GM19043 (cell line): ENCODE measurements around the gene PAQR8.
A peak's percentile ranks its signal among the peaks of the same experiment; 100 is the strongest.
"Not testable (repeated sequence)": the region's sequence is repeated elsewhere in the genome, so short reads cannot be mapped to it uniquely, and the experiment has no call there.

Experiments
- ATAC-seq: cut with Tn5 transposase; IDR thresholded peaks from one replicate; pipeline ENCODE4 v1.9.1; 2021; ENCODE audit warnings: low read depth; ENCODE audit not compliant: unreplicated experiment

The PAQR8 gene

DNA sequence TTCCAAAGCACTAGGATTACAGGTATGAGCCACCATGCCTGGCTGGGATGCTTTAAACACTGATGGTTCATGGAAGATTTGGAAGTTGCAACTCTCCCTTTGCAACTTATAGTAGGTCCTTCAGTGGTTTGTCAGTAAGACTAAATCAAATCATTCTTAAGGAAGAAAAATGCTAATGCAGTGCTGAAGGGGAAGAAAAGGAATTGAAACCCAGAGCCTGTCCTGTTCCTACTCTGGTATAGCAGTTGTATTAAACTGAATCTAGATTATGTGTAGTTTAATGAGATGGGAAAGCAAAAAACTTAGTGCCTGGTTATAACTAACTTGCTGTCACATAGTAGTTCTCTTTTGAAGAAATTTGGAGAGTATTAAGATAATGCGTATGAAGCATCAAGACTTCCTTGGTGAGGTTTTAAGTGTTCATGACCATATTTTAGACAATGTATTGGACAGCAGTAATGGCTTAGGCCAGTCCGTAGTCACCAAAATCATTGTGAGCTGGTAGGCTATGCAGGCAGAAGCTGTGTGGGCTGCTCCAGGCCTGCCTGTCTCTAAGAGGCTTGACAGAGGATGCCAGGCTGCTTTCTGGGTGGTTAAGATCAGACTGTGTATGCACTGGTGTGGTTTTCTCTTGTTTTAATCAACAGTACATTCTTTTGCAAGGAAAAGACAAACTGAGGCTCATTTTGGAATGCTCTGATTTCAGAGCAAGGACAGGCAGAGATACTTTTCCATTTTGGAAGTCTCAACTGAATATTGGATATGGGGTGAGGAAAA is 14.0 kb downstream of the PAQR8 start:
- ATAC-seq: no peak

DNA sequence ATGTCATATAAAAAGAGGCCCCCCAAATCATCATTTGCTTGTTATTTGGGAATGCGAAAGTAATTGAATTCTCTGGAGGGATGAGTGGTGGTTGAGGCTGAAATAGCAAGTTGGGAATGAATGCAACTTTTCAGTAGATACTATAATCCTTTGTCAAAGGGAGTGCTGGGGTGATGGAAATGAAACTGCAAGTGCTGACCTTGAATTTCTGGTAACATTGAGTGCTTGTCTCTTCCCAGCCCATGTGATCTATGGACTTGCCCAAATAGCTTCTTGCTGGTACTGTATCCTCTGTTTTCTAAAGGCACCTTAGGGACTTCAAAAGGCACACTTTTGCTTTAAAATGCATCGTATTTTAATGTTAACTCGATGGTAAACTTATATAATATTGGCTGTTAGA is 14.8 kb downstream of the PAQR8 start:
- no peak for ATAC-seq

GRCh38 chr6:52377538-52378221 is 15.7 kb downstream of the PAQR8 start:
- ATAC-seq: no peak

DNA sequence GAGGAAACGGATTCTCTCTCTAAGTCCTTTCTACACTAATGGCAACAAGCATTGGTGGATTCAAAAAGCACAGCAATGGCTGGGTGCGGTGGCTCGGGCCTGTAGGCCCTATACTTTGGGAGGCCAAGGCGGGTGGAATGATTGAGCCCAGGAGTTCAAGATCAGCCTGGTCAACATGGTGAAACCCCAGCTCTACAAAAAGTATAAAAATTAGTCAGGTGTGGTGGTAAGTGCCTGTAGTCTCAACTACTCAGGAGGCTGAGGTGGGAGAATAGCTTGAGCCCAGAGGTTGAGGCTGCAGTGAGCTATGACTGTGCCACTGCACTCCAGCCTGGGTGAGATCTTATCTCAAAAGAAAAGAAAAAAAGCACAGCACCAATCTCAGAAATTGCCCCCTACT is 19.3 kb downstream of the PAQR8 start:
- ATAC-seq: no peak

- ATAC-seq: no peak
These were observed 22.3 kb downstream of the PAQR8 start for GRCh38 chr6:52384145-52384766.

DNA sequence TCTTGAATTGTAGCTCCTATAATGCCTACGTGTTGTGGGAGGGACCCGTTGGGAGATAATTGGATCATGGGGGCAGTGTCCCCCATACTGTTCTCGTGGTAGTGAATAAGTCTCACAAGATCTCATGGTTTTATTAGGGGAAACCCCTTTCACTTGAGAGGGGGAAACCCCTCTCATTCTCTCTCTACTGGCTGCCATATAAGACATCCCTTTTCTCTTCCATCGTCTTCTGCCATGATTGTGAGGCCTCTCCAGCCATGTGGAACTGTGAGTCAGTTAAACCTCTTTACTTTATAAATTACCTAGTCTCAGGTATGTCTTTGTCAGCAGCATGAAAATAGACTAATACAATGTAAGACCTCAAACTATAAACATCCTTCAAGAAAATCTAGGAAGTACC is 23.1 kb downstream of the PAQR8 start:
- ATAC-seq: no peak

DNA sequence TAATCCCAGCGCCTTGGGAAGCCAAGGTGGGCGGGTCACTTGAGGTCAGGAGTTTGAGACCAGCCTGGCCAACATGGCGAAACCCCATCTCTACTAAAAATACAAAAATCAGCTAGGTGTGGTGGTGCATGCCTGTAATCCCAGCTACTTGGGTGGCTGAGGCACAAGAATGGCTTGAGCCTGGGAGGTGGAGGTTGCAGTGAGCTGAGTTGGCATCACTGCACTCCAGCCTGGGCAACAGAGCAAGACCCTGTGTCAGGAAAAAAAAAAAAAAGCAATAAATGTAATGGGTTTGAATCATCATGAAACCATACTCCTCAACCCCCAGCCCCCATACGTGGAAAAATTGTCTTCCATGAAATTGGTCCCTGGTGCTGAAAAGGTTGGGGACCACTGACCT is 26.2 kb downstream of the PAQR8 start:
- not testable (repeated sequence) for ATAC-seq

GRCh38 chr6:52388790-52389189 is 26.8 kb downstream of the PAQR8 start:
- ATAC-seq: no peak

- ATAC-seq: no peak
These were observed 27.3 kb downstream of the PAQR8 start for GRCh38 chr6:52389264-52389625.

- peak; percentile 54 for ATAC-seq
These were observed 27.8 kb downstream of the PAQR8 start for GRCh38 chr6:52389626-52390360.

- ATAC-seq: peak; percentile 42
These were observed 28.4 kb downstream of the PAQR8 start for GRCh38 chr6:52390361-52390727.

GRCh38 chr6:52391599-52391998 is 29.6 kb downstream of the PAQR8 start:
- no peak for ATAC-seq

DNA sequence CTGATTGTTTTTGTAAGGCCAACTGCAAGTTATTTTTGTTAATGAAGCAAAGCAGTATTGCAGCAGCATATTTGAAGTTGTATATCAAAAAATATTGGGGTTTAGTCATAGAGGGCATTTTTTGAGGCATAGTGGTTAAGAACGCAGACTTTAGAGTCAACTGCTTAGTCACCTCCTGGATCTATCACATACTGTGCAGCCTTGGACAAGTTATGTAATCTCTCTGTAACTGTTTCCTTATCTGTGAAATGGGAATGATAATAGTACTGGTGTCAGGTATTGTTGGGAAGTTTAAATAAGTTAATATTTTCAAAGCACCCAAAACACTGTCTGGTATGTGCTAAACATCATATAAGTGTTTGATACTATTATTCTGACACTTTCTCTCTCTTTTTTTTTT is 31.0 kb downstream of the PAQR8 start:
- ATAC-seq: no peak

- ATAC-seq: no peak
These were observed 31.8 kb downstream of the PAQR8 start for GRCh38 chr6:52393780-52394179.

DNA sequence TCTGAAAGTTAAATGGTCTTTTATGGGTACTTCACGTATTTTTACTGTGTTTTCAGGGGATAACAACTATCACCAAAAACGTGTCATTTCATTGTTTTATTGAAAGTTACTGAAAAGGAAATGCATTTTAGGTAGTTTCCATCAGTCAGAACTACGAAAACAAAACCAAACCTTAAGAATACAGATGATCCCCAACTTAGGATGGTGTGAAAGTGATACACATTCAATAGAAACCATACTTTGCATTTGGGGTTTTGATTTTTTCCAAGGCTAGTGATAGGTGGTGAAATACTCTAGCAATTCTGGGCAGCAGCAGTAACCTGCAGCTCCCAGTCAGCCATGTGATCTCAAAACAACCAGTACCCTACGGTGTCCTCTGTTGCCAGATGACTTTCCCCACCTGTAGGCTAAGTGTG is 32.3 kb downstream of the PAQR8 start:
- peak; percentile 40 for ATAC-seq

DNA sequence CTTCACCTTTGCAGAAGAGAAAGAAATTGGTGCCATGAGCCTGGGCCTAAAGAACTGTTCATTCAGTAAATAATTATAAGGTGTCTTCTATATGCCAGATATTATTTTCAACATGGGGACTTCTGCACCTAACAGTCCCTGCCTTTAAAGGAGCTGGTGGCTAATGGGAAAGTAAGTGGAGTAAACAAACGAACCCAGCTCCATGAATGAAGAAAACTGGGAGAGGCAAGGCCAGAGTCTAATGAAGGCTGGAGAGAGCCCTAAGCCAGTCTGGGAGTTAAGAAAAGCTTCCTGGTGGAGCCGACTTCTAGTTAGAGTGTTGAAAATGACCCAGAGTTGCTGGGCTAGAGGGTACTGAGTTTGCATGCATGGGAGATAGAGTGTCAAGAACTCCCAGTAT is 34.0 kb downstream of the PAQR8 start:
- no peak for ATAC-seq

DNA sequence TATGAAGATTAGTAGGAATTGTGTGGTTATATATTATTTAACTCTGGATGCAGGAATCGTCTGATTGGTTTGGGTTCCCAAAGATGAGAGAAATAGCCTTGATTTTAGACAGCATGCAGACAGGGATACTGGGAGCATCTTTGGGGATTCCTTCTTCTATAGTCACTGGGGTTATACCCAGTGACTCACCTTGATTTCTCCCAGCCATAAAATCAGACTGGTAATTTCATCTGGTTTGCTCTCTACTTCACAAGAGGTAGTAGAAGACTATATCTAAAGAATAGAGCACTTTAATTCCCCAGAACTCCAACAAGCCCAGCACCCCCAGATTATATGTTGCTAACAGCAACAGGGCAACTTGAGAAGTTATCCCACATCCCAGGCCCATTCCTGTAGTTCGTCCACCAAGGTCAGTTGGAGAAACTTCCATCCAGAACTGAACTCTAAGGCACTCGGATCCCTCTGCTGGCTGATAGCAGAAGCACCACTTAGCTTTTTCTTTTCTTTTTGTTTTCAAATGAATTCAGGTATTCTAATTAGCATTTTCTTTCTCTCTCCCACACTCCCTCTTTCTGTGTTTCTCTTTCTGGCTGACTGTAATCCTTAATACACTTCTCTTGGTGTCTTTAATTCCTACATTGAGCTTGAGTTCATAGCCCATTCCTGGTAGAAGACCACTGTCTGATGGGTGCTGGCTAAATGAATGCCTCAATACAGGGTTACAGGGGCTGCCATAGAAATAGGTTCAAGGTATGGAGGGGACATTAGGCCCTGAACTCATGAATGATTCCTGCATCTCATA is 37.8 kb downstream of the PAQR8 start:
- ATAC-seq: peak; percentile 44

DNA sequence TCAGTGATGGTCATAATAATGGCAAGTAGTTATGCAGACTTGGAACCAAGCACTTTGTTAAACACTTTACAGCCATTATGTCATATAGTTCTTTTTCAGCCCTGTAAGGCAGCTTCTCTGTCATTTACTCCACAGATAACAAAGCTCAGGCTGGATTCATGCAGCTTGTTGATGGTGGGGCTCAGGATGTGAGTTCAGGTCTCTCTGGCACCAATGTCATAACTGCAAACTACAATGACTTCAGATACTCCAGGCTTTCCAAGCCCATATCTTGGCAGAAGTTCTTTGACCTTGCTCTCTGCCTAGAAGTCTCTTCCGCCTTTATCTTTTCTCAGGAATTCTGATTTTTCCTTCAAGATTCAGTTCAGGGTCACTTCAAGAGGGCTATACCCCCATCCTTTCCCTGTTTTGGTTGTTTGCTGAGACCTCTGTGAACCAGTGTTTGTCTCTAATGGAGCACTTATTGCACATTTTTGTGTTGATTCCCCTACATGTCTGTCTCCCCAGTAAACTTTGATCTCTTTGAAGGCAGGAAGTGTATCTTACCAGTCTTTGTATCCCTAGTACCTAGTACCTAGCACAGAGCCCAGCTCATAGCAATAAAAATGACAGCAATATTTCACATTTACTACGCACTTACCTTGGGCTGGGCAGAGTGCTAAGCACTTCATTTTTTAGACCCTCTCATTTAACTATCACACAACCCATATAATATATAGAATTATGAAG is 38.5 kb downstream of the PAQR8 start:
- no peak for ATAC-seq

GRCh38 chr6:52403086-52403485 is 41.1 kb downstream of the PAQR8 start:
- no peak for ATAC-seq

DNA sequence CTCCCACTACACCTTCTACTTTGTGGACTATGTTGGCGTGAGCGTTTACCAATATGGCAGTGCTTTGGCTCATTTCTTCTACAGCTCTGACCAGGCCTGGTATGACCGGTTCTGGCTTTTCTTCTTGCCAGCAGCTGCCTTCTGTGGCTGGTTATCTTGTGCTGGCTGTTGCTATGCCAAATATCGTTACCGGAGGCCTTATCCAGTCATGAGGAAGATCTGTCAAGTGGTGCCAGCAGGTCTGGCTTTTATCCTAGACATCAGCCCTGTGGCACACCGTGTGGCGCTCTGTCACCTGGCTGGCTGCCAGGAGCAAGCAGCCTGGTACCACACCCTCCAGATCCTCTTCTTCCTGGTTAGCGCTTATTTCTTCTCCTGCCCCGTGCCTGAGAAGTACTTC is 41.7 kb downstream of the PAQR8 start:
- ATAC-seq: no peak
